Activated naive CD4-positive, alpha-beta T cell treated with anti-CD3 and anti-CD28 coated beads, Interleukin-2, amount 10 ng/mL, durations not matched to agents 7 days and 5 days (primary cell): ENCODE results near the gene CES3.
"Not testable (repeated sequence)": the region's sequence is repeated elsewhere in the genome, so short reads cannot be mapped to it uniquely, and the experiment has no call there.

Source experiments
- CTCF ChIA-PET: fragments of 350-600 bp; sonication (Branson Sonifier 250); formaldehyde crosslinking; loops from one replicate; lab custom pipeline; 2021; ENCODE audit warnings: antibody characterized with exemption; lab: Charles Lee
- DNase-seq: peaks from one replicate; pipeline ENCODE4 v3.0.0-alpha.2; 2020
- H3K27ac Mint-ChIP-seq: one replicate; pipeline ENCODE4 v1.8.0; 2021; ENCODE audit warnings: mild to moderate bottlenecking, moderate library complexity, mixed read lengths
- H3K27me3 Mint-ChIP-seq: one replicate; pipeline ENCODE4 v1.8.0; 2021; ENCODE audit warnings: mild to moderate bottlenecking, mixed read lengths
- H3K36me3 Mint-ChIP-seq: one replicate; pipeline ENCODE4 v1.8.0; 2021; ENCODE audit warnings: mixed read lengths
- H3K4me1 Mint-ChIP-seq: one replicate; pipeline ENCODE4 v1.8.0; 2021; ENCODE audit warnings: mixed read lengths
- H3K4me3 Mint-ChIP-seq: one replicate; pipeline ENCODE4 v1.8.0; 2021; ENCODE audit warnings: mild to moderate bottlenecking, moderate library complexity, mixed read lengths
- H3K9me3 Mint-ChIP-seq: one replicate; pipeline ENCODE4 v1.8.0; 2021; ENCODE audit warnings: mixed read lengths

The CES3 gene

GRCh38 chr16:66974156-66974931, 13.3 kb downstream of the CES3 start:
- Mint-ChIP-seq H3K27me3 (peaks cover 26% of the 10 kb centered on the region), H3K27ac (peak overlapping the region; percentile 20), H3K4me1 (peaks cover 40% of the 10 kb centered on the region), H3K4me3 (peak overlapping the region; percentile 56)
- DNase-seq, H3K36me3 Mint-ChIP-seq, H3K9me3 Mint-ChIP-seq: not testable (repeated sequence)
- CTCF ChIA-PET: interaction anchor here (0.8 to 7.8 kb wide), 5 partner anchors 13 to 211 kb away, joined by 3 to 65 read pairs (median 7); partner anchors contain the start of gene CES3

- not testable (repeated sequence) for H3K36me3 Mint-ChIP-seq, H3K9me3 Mint-ChIP-seq
- peak overlapping the region; percentile 56 for H3K4me3 Mint-ChIP-seq
- H3K27me3 Mint-ChIP-seq: peaks cover 21% of the 10 kb centered on the region
- peak overlapping the region; percentile 20 for H3K27ac Mint-ChIP-seq
- CTCF ChIA-PET: interaction anchor here (0.8 to 7.8 kb wide), 6 partner anchors 14 to 180 kb away, joined by 3 to 65 read pairs (median 10); partner anchors contain the start of gene CES3
- peaks cover 44% of the 10 kb centered on the region for H3K4me1 Mint-ChIP-seq
- peak; percentile 68 for DNase-seq
Measured at GRCh38 chr16:66974932-66975246, 13.8 kb downstream of the CES3 start.

DNA sequence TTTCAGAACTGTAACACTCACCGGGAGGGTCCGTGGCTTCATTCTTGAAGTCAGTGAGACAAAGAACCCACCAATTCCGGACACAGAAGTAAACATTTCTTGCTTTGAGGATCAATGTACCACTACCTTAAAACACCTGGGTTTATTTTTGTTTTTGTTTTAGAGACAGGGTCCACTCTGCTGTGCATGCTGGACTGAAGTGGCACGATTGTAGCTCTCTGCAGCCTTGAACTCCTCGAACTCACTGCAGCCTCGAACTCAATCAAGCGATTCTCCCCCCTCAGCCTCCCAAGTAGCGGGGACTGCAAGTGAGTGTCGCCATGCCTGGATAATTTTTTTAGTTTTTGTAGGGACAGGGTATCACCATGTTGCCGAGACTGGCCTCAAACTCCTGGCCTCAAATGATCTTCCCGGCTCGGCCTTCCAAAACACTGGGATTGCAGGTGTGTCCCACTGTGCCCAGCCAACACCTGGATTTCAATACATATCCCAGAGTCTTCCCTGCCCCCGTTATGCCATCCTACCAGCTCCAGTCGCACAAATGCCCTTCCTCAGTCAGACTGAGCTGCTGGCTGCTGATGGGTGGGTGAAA, 14.3 kb downstream of the CES3 start:
- Mint-ChIP-seq H3K36me3 (peaks cover 8% of the 10 kb centered on the region), H3K9me3 (no peaks in the 10 kb centered on the region), H3K4me3 (peak overlapping the region; percentile 56), H3K27me3 (peaks cover 16% of the 10 kb centered on the region), H3K4me1 (peaks cover 48% of the 10 kb centered on the region), H3K27ac (peak overlapping the region; percentile 67)
- CTCF ChIA-PET: interaction anchor here (1.1 to 7.8 kb wide), 11 partner anchors 13 to 209 kb away, joined by 3 to 65 read pairs (median 5); partner anchors contain the start of genes B3GNT9, CES3 and MATCAP1
- DNase-seq: no peak

GRCh38 chr16:66976746-66977145, 15.7 kb downstream of the CES3 start:
- Mint-ChIP-seq H3K4me1 (peaks cover 58% of the 10 kb centered on the region), H3K27ac (no peak overlapping the region), H3K27me3 (peaks cover 10% of the 10 kb centered on the region), H3K4me3 (no peak overlapping the region), H3K36me3 (peaks cover 12% of the 10 kb centered on the region), H3K9me3 (no peaks in the 10 kb centered on the region)
- CTCF ChIA-PET: interaction anchor here (0.6 to 7.8 kb wide), 18 partner anchors 9 to 208 kb away, joined by 3 to 65 read pairs (median 4); partner anchors contain the start of genes B3GNT9, CES3 and MATCAP1
- no peak for DNase-seq

- H3K9me3 Mint-ChIP-seq: no peaks in the 10 kb centered on the region
- CTCF ChIA-PET: interaction anchor here (0.5 to 7.8 kb wide), 17 partner anchors 14 to 207 kb away, joined by 3 to 65 read pairs (median 3); partner anchors contain the start of genes B3GNT9, CES3 and MATCAP1
- peaks cover 66% of the 10 kb centered on the region for H3K4me1 Mint-ChIP-seq
- H3K36me3 Mint-ChIP-seq: peaks cover 18% of the 10 kb centered on the region
- H3K27me3 Mint-ChIP-seq: peaks cover 5% of the 10 kb centered on the region
- DNase-seq: peak; percentile 94
- H3K4me3 Mint-ChIP-seq: no peak overlapping the region
- H3K27ac Mint-ChIP-seq: peak overlapping the region; percentile 69
Measured at GRCh38 chr16:66977341-66978113, 16.5 kb downstream of the CES3 start.

DNA sequence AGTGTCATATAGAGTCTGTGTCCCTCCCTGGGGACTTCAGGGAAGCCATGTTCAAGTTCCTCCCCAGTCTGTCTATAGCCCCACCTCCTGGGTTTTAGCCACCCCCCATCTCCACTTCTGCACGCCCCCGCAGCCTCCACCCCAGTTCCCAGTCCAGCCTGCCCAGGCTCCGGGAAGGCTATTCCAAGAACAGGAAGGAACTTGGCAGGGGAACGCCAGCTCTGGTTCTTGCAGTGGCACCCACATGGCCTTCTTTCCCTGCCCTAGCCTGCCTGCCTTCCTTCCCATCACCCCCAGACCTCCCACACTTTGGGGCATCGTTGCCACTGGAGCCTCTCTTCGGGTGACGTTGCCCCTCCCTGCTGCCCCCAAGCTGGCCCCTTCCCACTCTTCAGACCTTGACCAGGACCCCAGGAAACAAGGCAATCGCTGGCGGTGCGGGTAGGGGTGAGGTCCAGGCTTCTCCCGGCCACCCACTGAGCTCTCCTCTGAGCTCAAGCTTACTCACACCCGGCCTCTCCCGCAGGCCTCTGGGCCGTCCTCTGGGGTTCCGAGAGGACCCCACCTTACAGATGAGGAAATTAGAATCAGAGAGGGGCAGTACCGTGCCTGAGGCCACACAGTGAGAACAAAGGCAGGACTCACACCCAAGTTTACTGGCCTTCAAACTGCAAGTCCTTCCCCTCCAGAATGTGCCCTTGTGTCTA, 18.1 kb downstream of the CES3 start:
- Mint-ChIP-seq H3K4me1 (peaks cover 80% of the 10 kb centered on the region), H3K27ac (no peak overlapping the region)

GRCh38 chr16:66983033-66983432, 22.0 kb downstream of the CES3 start:
- H3K4me1 Mint-ChIP-seq: peaks cover 88% of the 10 kb centered on the region

More for the DNA sequence above, 18.1 kb downstream of the CES3 start:
- no peaks in the 10 kb centered on the region for H3K27me3 Mint-ChIP-seq
- CTCF ChIA-PET: interaction anchor here (0.8 to 7.8 kb wide), 8 partner anchors 18 to 206 kb away, joined by 3 to 65 read pairs (median 5); partner anchors contain the start of genes CES3 and MATCAP1
- H3K36me3 Mint-ChIP-seq: peaks cover 21% of the 10 kb centered on the region
- no peak overlapping the region for H3K4me3 Mint-ChIP-seq
- no peak for DNase-seq
- H3K9me3 Mint-ChIP-seq: no peaks in the 10 kb centered on the region

DNA sequence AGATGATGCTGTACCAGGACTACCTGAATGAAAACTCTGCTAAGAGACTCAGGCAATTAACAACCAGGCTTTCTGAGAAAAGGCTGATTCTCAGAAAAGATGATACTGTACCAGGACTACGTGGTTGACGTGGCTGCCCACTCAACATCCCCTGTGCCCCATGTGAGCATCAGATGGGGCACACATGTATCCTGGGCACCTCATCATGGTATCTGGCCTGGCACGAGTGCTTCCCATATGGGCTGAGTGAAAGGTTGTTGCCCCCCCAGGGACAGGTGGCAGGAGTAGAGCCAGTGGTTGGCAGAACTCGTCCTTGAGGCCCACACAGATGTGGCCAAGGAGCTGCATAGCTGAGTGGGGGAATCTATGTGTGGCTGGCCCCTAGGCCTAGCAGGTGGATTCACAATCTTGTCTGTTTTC, 23.8 kb downstream of the CES3 start:
- H3K27me3 Mint-ChIP-seq: no peaks in the 10 kb centered on the region
- peak; percentile 74 for DNase-seq
- peaks cover 21% of the 10 kb centered on the region for H3K36me3 Mint-ChIP-seq
- H3K4me3 Mint-ChIP-seq: no peak overlapping the region
- no peaks in the 10 kb centered on the region for H3K9me3 Mint-ChIP-seq
- CTCF ChIA-PET: interaction anchor here (0.9 to 4.0 kb wide), 9 partner anchors 9 to 200 kb away, joined by 3 to 13 read pairs (median 4); no protein-coding TSS in a partner anchor
- H3K4me1 Mint-ChIP-seq: peaks cover 82% of the 10 kb centered on the region
- H3K27ac Mint-ChIP-seq: peak overlapping the region; percentile 95

More at GRCh38 chr16:66983033-66983432, 22.0 kb downstream of the CES3 start:
- CTCF ChIA-PET: interaction anchor here (0.9 to 4.0 kb wide), 7 partner anchors 9 to 175 kb away, joined by 3 to 13 read pairs (median 3); no protein-coding TSS in a partner anchor
- Mint-ChIP-seq H3K27me3 (no peaks in the 10 kb centered on the region), H3K9me3 (no peaks in the 10 kb centered on the region), H3K27ac (peak overlapping the region; percentile 95), H3K4me3 (no peak overlapping the region), H3K36me3 (peaks cover 21% of the 10 kb centered on the region)
- no peak for DNase-seq

GRCh38 chr16:66986559-66986958, 25.5 kb downstream of the CES3 start:
- H3K9me3 Mint-ChIP-seq: no peaks in the 10 kb centered on the region
- peak overlapping the region; percentile 95 for H3K27ac Mint-ChIP-seq
- H3K27me3 Mint-ChIP-seq: no peaks in the 10 kb centered on the region
- DNase-seq: no peak
- H3K4me3 Mint-ChIP-seq: no peak overlapping the region
- peaks cover 72% of the 10 kb centered on the region for H3K4me1 Mint-ChIP-seq
- CTCF ChIA-PET: interaction anchor here (1.4 to 4.0 kb wide), 3 partner anchors 27 to 168 kb away, joined by 4 to 13 read pairs (median 7); no protein-coding TSS in a partner anchor
- peaks cover 15% of the 10 kb centered on the region for H3K36me3 Mint-ChIP-seq

DNA sequence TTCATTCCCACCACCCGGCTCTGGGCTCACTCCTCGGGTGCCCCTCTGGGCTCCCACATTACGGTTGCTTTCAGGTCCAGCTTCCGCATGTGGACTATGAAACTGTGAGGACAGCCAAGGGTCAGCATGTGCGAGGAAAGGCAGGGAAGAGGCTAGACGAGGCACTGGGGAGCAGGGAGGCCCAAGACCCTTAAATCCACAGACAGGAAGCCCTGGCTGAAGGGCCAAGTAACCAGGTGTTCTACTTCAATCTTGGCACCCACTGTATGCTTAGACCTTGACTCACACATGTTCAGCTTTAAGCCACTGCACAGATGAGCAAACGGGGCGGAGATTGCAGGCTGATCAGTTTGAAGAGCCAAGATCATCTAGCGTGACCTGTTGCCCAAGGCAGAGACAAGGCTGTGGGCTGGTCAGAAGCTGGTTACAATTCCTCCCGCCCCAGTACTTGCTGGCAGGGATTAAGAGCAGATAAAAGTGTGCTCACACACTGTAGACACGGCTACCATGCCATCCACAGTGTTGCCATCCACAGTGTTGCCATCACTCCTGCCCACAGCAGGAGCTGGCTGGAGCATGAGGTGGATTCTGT, 27.2 kb downstream of the CES3 start, which contains the start of gene CES4A:
TSS of gene CES4A (plus strand) at position 393 of the 592 bp plus-strand sequence. CDS start at position 577, 184 bp downstream.
- CTCF ChIA-PET: interaction anchor here (1.0 to 1.7 kb wide), 3 partner anchors 30 to 167 kb away, joined by 3 to 6 read pairs (median 4); no protein-coding TSS in a partner anchor
- DNase-seq: no peak
- Mint-ChIP-seq H3K36me3 (peaks cover 8% of the 10 kb centered on the region), H3K27me3 (no peaks in the 10 kb centered on the region), H3K9me3 (no peaks in the 10 kb centered on the region), H3K4me3 (no peak within 1 kb of the TSS), H3K4me1 (peaks cover 59% of the 10 kb centered on the region), H3K27ac (peak within 1 kb of the TSS; percentile 68)

- no peaks in the 10 kb centered on the region for H3K9me3 Mint-ChIP-seq
- no peaks in the 10 kb centered on the region for H3K27me3 Mint-ChIP-seq
- CTCF ChIA-PET: interaction anchor here (0.8 to 1.6 kb wide), 4 partner anchors 8 to 26 kb away, joined by 3 to 10 read pairs (median 4); no protein-coding TSS in a partner anchor
- peak overlapping the region; percentile 45 for H3K27ac Mint-ChIP-seq
- no peak for DNase-seq
- peaks cover 28% of the 10 kb centered on the region for H3K4me1 Mint-ChIP-seq
- no peak overlapping the region for H3K4me3 Mint-ChIP-seq
- H3K36me3 Mint-ChIP-seq: peaks cover 6% of the 10 kb centered on the region
Measured at GRCh38 chr16:66991545-66992077, 30.5 kb downstream of the CES3 start.

DNA sequence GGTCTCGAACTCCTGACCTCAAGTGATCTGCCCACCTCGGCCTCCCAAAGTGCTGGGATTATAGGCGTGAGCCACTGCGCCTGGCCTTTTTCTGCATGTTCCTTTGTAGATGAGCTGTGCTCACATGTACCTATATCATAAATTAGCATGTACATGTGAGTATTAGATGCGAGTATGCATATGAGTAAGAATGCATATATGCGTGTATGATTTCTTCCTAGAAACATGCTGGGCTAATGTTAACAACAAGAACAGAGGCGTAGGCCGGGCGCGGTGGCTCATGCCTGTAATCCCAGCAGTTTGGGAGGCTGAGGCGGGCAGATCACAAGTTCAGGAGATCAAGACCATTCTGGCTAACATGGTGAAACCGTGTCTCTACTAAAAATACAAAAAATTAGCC, 32.5 kb downstream of the CES3 start:
- H3K4me3 Mint-ChIP-seq, H3K27me3 Mint-ChIP-seq, H3K27ac Mint-ChIP-seq, DNase-seq, CTCF ChIA-PET, H3K36me3 Mint-ChIP-seq, H3K9me3 Mint-ChIP-seq: not testable (repeated sequence)
- H3K4me1 Mint-ChIP-seq: peaks cover 21% of the 10 kb centered on the region
